22Rv1 (cell line): ENCODE results near the gene UGT1A8.
"Not testable (repeated sequence)": the region's sequence is repeated elsewhere in the genome, so short reads cannot be mapped to it uniquely, and the experiment has no call there.

Experiments
- CTCF ChIP-seq: fragments of 450-650 bp; IDR thresholded peaks from 2 replicates; pipeline ENCODE4 v1.5.1; 2017; ENCODE audit warnings: mild to moderate bottlenecking
- ZFX ChIP-seq: fragments of 450-650 bp; IDR thresholded peaks from 2 replicates; pipeline ENCODE4 v1.6.1; 2017; ENCODE audit warnings: antibody characterized with exemption, borderline replicate concordance

- TF ChIP-seq CTCF, ZFX: not testable (repeated sequence)
Measured at GRCh38 chr2:233617476-233617875, at the start of gene UGT1A8.
